HEK293 (cell line): Measurements from ENCODE around the gene NUDT21.

Experiments
- GLIS1 ChIP-seq: fragments of 450-650 bp; formaldehyde crosslinking; IDR thresholded peaks from 2 replicates; pipeline ENCODE4 v1.5.1; 2016; ENCODE audit warnings: missing biosample characterization, missing genetic modification characterization
- GLIS2 ChIP-seq: fragments of 450-650 bp; formaldehyde crosslinking; IDR thresholded peaks from 2 replicates; pipeline ENCODE4 v1.5.1; 2016; ENCODE audit warnings: missing biosample characterization, missing genetic modification characterization
- IKZF3 ChIP-seq: fragments of 450-650 bp; IDR thresholded peaks from 2 replicates; pipeline ENCODE4 v1.5.0; 2018; ENCODE audit warnings: missing biosample characterization, mild to moderate bottlenecking, missing genetic modification characterization, moderate library complexity
- KLF1 ChIP-seq: fragments of 450-650 bp; formaldehyde crosslinking; IDR thresholded peaks from 2 replicates; pipeline ENCODE4 v1.5.1; 2016; ENCODE audit warnings: missing biosample characterization, missing genetic modification characterization
- KLF10 ChIP-seq: fragments of 450-650 bp; IDR thresholded peaks from 2 replicates; pipeline ENCODE4 v1.5.1; 2018; ENCODE audit warnings: missing biosample characterization, mild to moderate bottlenecking, missing genetic modification characterization
- KLF16 ChIP-seq: fragments of 450-650 bp; formaldehyde crosslinking; IDR thresholded peaks from 2 replicates; pipeline ENCODE4 v1.5.1; 2017; ENCODE audit warnings: missing biosample characterization, missing genetic modification characterization
- KLF7 ChIP-seq: fragments of 450-650 bp; formaldehyde crosslinking; IDR thresholded peaks from 2 replicates; pipeline ENCODE4 v1.5.1; 2016; ENCODE audit warnings: missing biosample characterization, missing genetic modification characterization, borderline replicate concordance
- OVOL3 ChIP-seq: fragments of 450-650 bp; formaldehyde crosslinking; IDR thresholded peaks from 2 replicates; pipeline ENCODE4 v1.5.1; 2016; ENCODE audit warnings: missing biosample characterization, missing genetic modification characterization
- ZFHX2 ChIP-seq: fragments of 450-650 bp; formaldehyde crosslinking; conservative IDR thresholded peaks from 2 replicates; pipeline ENCODE4 v1.5.1; 2016; ENCODE audit warnings: missing biosample characterization, missing genetic modification characterization
- ZIC2 ChIP-seq: fragments of 450-650 bp; formaldehyde crosslinking; IDR thresholded peaks from 2 replicates; pipeline ENCODE4 v1.5.1; 2016; ENCODE audit warnings: missing biosample characterization, missing genetic modification characterization
- ZNF175 ChIP-seq: fragments of 450-650 bp; formaldehyde crosslinking; IDR thresholded peaks from 2 replicates; pipeline ENCODE4 v1.5.1; 2016; ENCODE audit warnings: missing biosample characterization, missing genetic modification characterization
- ZNF221 ChIP-seq: fragments of 450-650 bp; formaldehyde crosslinking; IDR thresholded peaks from 2 replicates; pipeline ENCODE4 v1.5.1; 2017; ENCODE audit warnings: missing biosample characterization, missing genetic modification characterization, borderline replicate concordance
- ZNF239 ChIP-seq: fragments of 450-650 bp; formaldehyde crosslinking; IDR thresholded peaks from 2 replicates; pipeline ENCODE4 v1.5.1; 2016; ENCODE audit warnings: missing biosample characterization, missing genetic modification characterization
- ZNF37A ChIP-seq: fragments of 450-650 bp; IDR thresholded peaks from 2 replicates; pipeline ENCODE4 v1.5.1; 2018; ENCODE audit warnings: missing biosample characterization, missing genetic modification characterization
- ZNF571 ChIP-seq: fragments of 450-650 bp; formaldehyde crosslinking; IDR thresholded peaks from 2 replicates; pipeline ENCODE4 v1.5.0; 2017; ENCODE audit warnings: missing biosample characterization, missing genetic modification characterization
- ZNF585B ChIP-seq: fragments of 450-650 bp; formaldehyde crosslinking; IDR thresholded peaks from 2 replicates; pipeline ENCODE4 v1.5.1; 2016; ENCODE audit warnings: missing biosample characterization, missing genetic modification characterization
- ZNF621 ChIP-seq: fragments of 450-650 bp; formaldehyde crosslinking; IDR thresholded peaks from 2 replicates; pipeline ENCODE4 v1.5.1; 2017; ENCODE audit warnings: missing biosample characterization, missing genetic modification characterization
- ZNF660 ChIP-seq: fragments of 450-650 bp; IDR thresholded peaks from 2 replicates; pipeline ENCODE4 v1.5.1; 2018; ENCODE audit warnings: missing biosample characterization, mild to moderate bottlenecking, missing genetic modification characterization
- ZNF837 ChIP-seq: fragments of 450-650 bp; formaldehyde crosslinking; IDR thresholded peaks from 2 replicates; pipeline ENCODE4 v1.5.1; 2016; ENCODE audit warnings: missing biosample characterization, missing genetic modification characterization
- TF ChIP-seq, protein P1 (sequence below): fragments of 450-650 bp; formaldehyde crosslinking; IDR thresholded peaks from 2 replicates; pipeline ENCODE4 v1.5.1; 2016; ENCODE audit warnings: missing biosample characterization, missing genetic modification characterization
- TF ChIP-seq, protein P2 (sequence below): fragments of 450-650 bp; formaldehyde crosslinking; IDR thresholded peaks from 2 replicates; pipeline ENCODE4 v1.5.1; 2017; ENCODE audit warnings: missing biosample characterization, missing genetic modification characterization
- TF ChIP-seq, protein P3 (sequence below): fragments of 450-650 bp; formaldehyde crosslinking; IDR thresholded peaks from 2 replicates; pipeline ENCODE4 v1.5.1; 2016; ENCODE audit warnings: missing biosample characterization, missing genetic modification characterization
- TF ChIP-seq, protein P4 (sequence below): fragments of 450-650 bp; formaldehyde crosslinking; IDR thresholded peaks from 2 replicates; pipeline ENCODE4 v1.5.1; 2016; ENCODE audit warnings: missing biosample characterization, missing genetic modification characterization
- TF ChIP-seq, protein P5 (sequence below): fragments of 450-650 bp; formaldehyde crosslinking; IDR thresholded peaks from 2 replicates; pipeline ENCODE4 v1.5.1; 2016; ENCODE audit warnings: missing biosample characterization, missing genetic modification characterization

The NUDT21 gene

DNA sequence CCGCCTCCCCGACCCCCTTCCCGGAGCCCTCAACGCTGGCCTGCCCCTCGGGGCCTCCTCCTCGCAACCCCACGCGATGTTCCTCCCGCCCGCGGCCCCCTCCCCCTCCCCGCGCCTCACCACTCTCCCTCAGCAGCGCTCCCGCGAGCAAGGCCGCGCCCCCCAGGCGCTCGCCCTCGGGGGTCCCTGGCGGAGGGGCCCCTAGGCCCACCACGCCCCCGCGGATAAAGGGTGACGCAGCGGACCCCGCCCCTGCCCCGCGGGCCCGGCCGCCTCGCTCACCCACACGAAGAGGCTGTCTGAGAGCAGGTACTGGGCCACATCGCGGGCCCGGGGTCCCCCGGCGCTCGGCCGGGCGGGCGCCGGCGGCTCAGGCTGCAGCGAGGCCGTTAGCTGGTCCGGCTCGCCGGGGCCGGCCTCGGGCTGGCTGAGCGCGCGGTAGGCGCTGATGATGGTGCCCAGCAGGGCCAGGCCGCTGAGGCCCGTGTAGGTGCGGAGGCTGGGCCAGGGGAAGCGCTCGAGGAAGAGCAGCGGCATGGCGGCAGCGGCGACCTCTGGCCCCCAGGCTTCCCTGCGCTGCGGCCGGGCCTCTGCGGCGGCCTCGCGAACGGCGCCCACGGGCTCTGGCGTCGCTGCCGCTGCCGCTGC, 26.2 kb downstream of the NUDT21 start (continued):
- TF ChIP-seq, protein P1, sequence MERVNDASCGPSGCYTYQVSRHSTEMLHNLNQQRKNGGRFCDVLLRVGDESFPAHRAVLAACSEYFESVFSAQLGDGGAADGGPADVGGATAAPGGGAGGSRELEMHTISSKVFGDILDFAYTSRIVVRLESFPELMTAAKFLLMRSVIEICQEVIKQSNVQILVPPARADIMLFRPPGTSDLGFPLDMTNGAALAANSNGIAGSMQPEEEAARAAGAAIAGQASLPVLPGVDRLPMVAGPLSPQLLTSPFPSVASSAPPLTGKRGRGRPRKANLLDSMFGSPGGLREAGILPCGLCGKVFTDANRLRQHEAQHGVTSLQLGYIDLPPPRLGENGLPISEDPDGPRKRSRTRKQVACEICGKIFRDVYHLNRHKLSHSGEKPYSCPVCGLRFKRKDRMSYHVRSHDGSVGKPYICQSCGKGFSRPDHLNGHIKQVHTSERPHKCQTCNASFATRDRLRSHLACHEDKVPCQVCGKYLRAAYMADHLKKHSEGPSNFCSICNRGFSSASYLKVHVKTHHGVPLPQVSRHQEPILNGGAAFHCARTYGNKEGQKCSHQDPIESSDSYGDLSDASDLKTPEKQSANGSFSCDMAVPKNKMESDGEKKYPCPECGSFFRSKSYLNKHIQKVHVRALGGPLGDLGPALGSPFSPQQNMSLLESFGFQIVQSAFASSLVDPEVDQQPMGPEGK (tag by site-specific recombination), result peak; percentile 47
- TF ChIP-seq, protein P2, sequence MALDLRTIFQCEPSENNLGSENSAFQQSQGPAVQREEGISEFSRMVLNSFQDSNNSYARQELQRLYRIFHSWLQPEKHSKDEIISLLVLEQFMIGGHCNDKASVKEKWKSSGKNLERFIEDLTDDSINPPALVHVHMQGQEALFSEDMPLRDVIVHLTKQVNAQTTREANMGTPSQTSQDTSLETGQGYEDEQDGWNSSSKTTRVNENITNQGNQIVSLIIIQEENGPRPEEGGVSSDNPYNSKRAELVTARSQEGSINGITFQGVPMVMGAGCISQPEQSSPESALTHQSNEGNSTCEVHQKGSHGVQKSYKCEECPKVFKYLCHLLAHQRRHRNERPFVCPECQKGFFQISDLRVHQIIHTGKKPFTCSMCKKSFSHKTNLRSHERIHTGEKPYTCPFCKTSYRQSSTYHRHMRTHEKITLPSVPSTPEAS (tag by site-specific recombination), result no peak
- TF ChIP-seq KLF16 (no peak), ZIC2 (tag by site-specific recombination) (peak; percentile 21; the same call in 1 of the 2 replicates), KLF1 (peak; percentile 53; the same call in 1 of the 2 replicates), GLIS1 (tag by site-specific recombination) (peak; percentile 85), OVOL3 (no peak), KLF7 (tag by site-specific recombination) (no peak), ZNF221 (tag by site-specific recombination) (no peak), ZFHX2 (tag by site-specific recombination) (peak; percentile 71), GLIS2 (tag by site-specific recombination) (peak; percentile 81), ZNF571 (tag by site-specific recombination) (no peak), ZNF37A (no peak), ZNF585B (tag by site-specific recombination) (no peak), KLF10 (tag by site-specific recombination) (0 out of 2 replicates have a peak, but pooled peaks have one; percentile 43), ZNF621 (no peak), ZNF660 (tag by site-specific recombination) (peak; percentile 12; the same call in 1 of the 2 replicates), IKZF3 (tag by site-specific recombination) (no peak), ZNF175 (tag by site-specific recombination) (no peak), ZNF239 (tag by site-specific recombination) (no peak), ZNF837 (tag by site-specific recombination) (no peak)
- TF ChIP-seq, protein P3, sequence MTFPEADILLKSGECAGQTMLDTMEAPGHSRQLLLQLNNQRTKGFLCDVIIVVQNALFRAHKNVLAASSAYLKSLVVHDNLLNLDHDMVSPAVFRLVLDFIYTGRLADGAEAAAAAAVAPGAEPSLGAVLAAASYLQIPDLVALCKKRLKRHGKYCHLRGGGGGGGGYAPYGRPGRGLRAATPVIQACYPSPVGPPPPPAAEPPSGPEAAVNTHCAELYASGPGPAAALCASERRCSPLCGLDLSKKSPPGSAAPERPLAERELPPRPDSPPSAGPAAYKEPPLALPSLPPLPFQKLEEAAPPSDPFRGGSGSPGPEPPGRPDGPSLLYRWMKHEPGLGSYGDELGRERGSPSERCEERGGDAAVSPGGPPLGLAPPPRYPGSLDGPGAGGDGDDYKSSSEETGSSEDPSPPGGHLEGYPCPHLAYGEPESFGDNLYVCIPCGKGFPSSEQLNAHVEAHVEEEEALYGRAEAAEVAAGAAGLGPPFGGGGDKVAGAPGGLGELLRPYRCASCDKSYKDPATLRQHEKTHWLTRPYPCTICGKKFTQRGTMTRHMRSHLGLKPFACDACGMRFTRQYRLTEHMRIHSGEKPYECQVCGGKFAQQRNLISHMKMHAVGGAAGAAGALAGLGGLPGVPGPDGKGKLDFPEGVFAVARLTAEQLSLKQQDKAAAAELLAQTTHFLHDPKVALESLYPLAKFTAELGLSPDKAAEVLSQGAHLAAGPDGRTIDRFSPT (tag by site-specific recombination), result no peak
- TF ChIP-seq, protein P4, sequence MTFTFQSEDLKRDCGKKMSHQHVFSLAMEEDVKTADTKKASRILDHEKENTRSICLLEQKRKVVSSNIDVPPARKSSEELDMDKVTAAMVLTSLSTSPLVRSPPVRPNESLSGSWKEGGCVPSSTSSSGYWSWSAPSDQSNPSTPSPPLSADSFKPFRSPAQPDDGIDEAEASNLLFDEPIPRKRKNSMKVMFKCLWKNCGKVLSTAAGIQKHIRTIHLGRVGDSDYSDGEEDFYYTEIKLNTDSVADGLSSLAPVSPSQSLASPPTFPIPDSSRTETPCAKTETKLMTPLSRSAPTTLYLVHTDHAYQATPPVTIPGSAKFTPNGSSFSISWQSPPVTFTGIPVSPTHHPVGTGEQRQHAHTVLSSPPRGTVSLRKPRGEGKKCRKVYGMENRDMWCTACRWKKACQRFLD (tag by site-specific recombination), result no peak
- TF ChIP-seq, protein P5, sequence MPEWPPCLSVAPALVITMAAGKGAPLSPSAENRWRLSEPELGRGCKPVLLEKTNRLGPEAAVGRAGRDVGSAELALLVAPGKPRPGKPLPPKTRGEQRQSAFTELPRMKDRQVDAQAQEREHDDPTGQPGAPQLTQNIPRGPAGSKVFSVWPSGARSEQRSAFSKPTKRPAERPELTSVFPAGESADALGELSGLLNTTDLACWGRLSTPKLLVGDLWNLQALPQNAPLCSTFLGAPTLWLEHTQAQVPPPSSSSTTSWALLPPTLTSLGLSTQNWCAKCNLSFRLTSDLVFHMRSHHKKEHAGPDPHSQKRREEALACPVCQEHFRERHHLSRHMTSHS (tag by site-specific recombination), result no peak
